Mucosa of descending colon (tissue), 3 donors: ENCODE data around the gene PAN3. TPM values are rescaled to one million over a fixed set of nuclear protein-coding genes. Genes with fewer than 3 reads are reported as not detected.
"Not testable (repeated sequence)": the region's sequence is repeated elsewhere in the genome, so short reads cannot be mapped to it uniquely, and the experiment has no call there.

Experiments
- ATAC-seq: fragments of 200-7000 bp; cut with Tn5 transposase; one replicate; pipeline ENCODE4 v1.9.1; 2020; ENCODE audit warnings: mild to moderate bottlenecking, moderate library complexity
- DNase-seq, 3 donors: peaks; one replicate each; pipeline ENCODE4 v3.0.0-alpha.2; 2020
- H3K36me3 ChIP-seq: fragments of 200-600 bp; one replicate; pipeline ENCODE4 v1.8.0; 2021; ENCODE audit warnings: low read depth, mild to moderate bottlenecking
- H3K4me1 ChIP-seq: fragments of 200-600 bp; one replicate; pipeline ENCODE4 v1.8.0; 2021; ENCODE audit warnings: low read depth, mild to moderate bottlenecking
- H3K4me3 ChIP-seq: fragments of 200-600 bp; one replicate; pipeline ENCODE4 v1.8.0; 2021; ENCODE audit warnings: mild to moderate bottlenecking
- H3K9me3 ChIP-seq: fragments of 200-600 bp; one replicate; pipeline ENCODE4 v1.8.0; 2021; ENCODE audit warnings: mild to moderate bottlenecking
- CTCF ChIP-seq: fragments of 200-600 bp; IDR thresholded peaks from one replicate; pipeline ENCODE4 v1.8.0; 2022; ENCODE audit warnings: antibody characterized with exemption, mild to moderate bottlenecking
- intact Hi-C, 2 donors: fragments of 100-400 bp; cut with DNase I in 1 of 2; cut with micrococcal nuclease in 1 of 2; formaldehyde crosslinking; loops; one replicate each; pipeline versions ENCODE4 v1.11.0 to v1.11.1; 2022; cut with DNase I, micrococcal nuclease
- total RNA-seq, 3 donors: library from RNA; stranded (reverse); fragmentation: NEBNext Ultra II Directional in 2 of 3; extraction: Animal tissue kit (Norgen Biotek cat#: 25700) in 2 of 3; gene quantifications; one replicate each; pipeline versions ENCODE4 v1.2.1 to v1.2.4, GENCODE V29; 2021 to 2023
- donor health status: DM: no; HTN: no; CAD: no; lungs with moderate emphysema.
- donor health status: DM: no; HTN: no; CAD: no.
- donor health status: DM: no; HTN: yes; CAD: no.

Gene PAN3
- total RNA-seq, 3 donors from 2014 or later: 28.4 to 43.7 (median 40.2) TPM

GRCh38 chr13:28097503-28097902 is 40.8 kb upstream of the PAN3 start:
- H3K36me3 ChIP-seq: no peaks in the 10 kb centered on the region
- no peaks in the 10 kb centered on the region for H3K9me3 ChIP-seq
- no peak for TF ChIP-seq CTCF
- H3K4me3 ChIP-seq: no peak overlapping the region
- DNase-seq (no peak), ATAC-seq (no peak)
- H3K4me1 ChIP-seq: peaks cover 14% of the 10 kb centered on the region
- intact Hi-C loops: no loop called here

GRCh38 chr13:28099396-28100149 is 38.8 kb upstream of the PAN3 start:
- TF ChIP-seq CTCF: no peak
- Histone ChIP-seq H3K36me3 (no peaks in the 10 kb centered on the region), H3K4me1 (peaks cover 14% of the 10 kb centered on the region), H3K9me3 (no peaks in the 10 kb centered on the region), H3K4me3 (no peak overlapping the region)
- ATAC-seq: no peak
- intact Hi-C loops: no loop called here
- no peak for DNase-seq

GRCh38 chr13:28100150-28101121 is 37.9 kb upstream of the PAN3 start, which contains the start of gene FLT3:
Gene FLT3 (minus strand): TSS chr13:28100576. CDS start chr13:28100510, 66 bp downstream.
- DNase-seq (peak; percentile 30 to 60 (median 35)), ATAC-seq (peak; percentile 70)
- H3K36me3 ChIP-seq: no peaks in the 10 kb centered on the region
- no peak for TF ChIP-seq CTCF
- H3K4me1 ChIP-seq: peaks cover 14% of the 10 kb centered on the region
- intact Hi-C loops: no loop called here
- H3K9me3 ChIP-seq: no peaks in the 10 kb centered on the region
- H3K4me3 ChIP-seq: no peak within 1 kb of the TSS

- intact Hi-C loops, H3K9me3 ChIP-seq, H3K36me3 ChIP-seq, H3K4me3 ChIP-seq, ATAC-seq, DNase-seq: not testable (repeated sequence)
- H3K4me1 ChIP-seq: peaks cover 14% of the 10 kb centered on the region
Measured at GRCh38 chr13:28101886-28102285, 36.5 kb upstream of the PAN3 start.

- ATAC-seq (no peak), DNase-seq (no peak)
- H3K9me3 ChIP-seq: no peaks in the 10 kb centered on the region
- no peaks in the 10 kb centered on the region for H3K4me1 ChIP-seq
- H3K4me3 ChIP-seq: no peak overlapping the region
- no peak for TF ChIP-seq CTCF
- no peaks in the 10 kb centered on the region for H3K36me3 ChIP-seq
- intact Hi-C loops: no loop called here
Measured at GRCh38 chr13:28106976-28107375, 31.4 kb upstream of the PAN3 start.

GRCh38 chr13:28110414-28110813 is 27.9 kb upstream of the PAN3 start:
- no peaks in the 10 kb centered on the region for H3K4me1 ChIP-seq
- intact Hi-C loops: no loop called here
- ATAC-seq: no peak

More at GRCh38 chr13:28110414-28110813, 27.9 kb upstream of the PAN3 start:
- no peak for DNase-seq
- H3K36me3 ChIP-seq: no peaks in the 10 kb centered on the region
- no peak for TF ChIP-seq CTCF
- no peaks in the 10 kb centered on the region for H3K9me3 ChIP-seq
- no peak overlapping the region for H3K4me3 ChIP-seq
